H1 (cell line): ENCODE data around the gene PPIH. TPM values are rescaled to one million over a fixed set of nuclear protein-coding genes. Genes with fewer than 3 reads are reported as not detected.

ENCODE experiments used
- CTCF ChIA-PET: fragments of 300-600 bp; sonication (Branson Sonifier 250); formaldehyde crosslinking; loops from one replicate; lab custom pipeline; 2021; ENCODE audit not compliant: partially characterized antibody; lab: Charles Lee
- POLR2A ChIA-PET: fragments of 300-600 bp; sonication (Branson Sonifier 250); formaldehyde crosslinking; loops from one replicate; lab custom pipeline; 2021; ENCODE audit warnings: inconsistent platforms; ENCODE audit not compliant: partially characterized antibody; lab: Charles Lee
- DNase-seq, 2 experiments: peaks; one replicate each; pipeline versions ENCODE4 v3.0.0 to v3.0.0-alpha.2; 2010 to 2022; ENCODE audit warnings: low spot score in 2 of 2, low read depth in 1 of 2, mixed read lengths in 1 of 2
- FAIRE-seq: peaks from 2 replicates; lab custom pipeline; 2011; peaks lifted over from hg19 to GRCh38; lab: Jason Lieb, UNC
- H2AFZ ChIP-seq: 2 replicates; pipeline ENCODE4 v1.8.1; 2012; ENCODE audit warnings: low read length, inconsistent platforms
- H2AK5ac ChIP-seq: 2 replicates; pipeline ENCODE4 v1.6.1; 2013; ENCODE audit warnings: low read depth, low read length
- H2BK120ac ChIP-seq: replicated peaks from 2 replicates; pipeline ENCODE3; 2013; ENCODE audit warnings: low read depth, low read length, inconsistent platforms
- H2BK12ac ChIP-seq: 2 replicates; pipeline ENCODE4 v1.6.1; 2013; ENCODE audit warnings: low read depth, low read length
- H2BK15ac ChIP-seq: 2 replicates; pipeline ENCODE4 v1.6.1; 2013; ENCODE audit warnings: low read length
- H2BK20ac ChIP-seq: 2 replicates; pipeline ENCODE4 v1.6.1; 2013; ENCODE audit warnings: low read length
- H2BK5ac ChIP-seq: 2 replicates; pipeline ENCODE4 v1.6.1; 2013; ENCODE audit warnings: low read depth, low read length
- H3K14ac ChIP-seq: 2 replicates; pipeline ENCODE4 v1.6.1; 2013; ENCODE audit warnings: inconsistent platforms; ENCODE audit not compliant: insufficient read length
- H3K18ac ChIP-seq: 2 replicates; pipeline ENCODE4 v1.6.1; 2013; ENCODE audit warnings: low read length; ENCODE audit errors: extremely low read depth
- H3K23ac ChIP-seq: 2 replicates; pipeline ENCODE4 v1.6.1; 2013; ENCODE audit warnings: inconsistent platforms; ENCODE audit not compliant: insufficient read length
- H3K23me2 ChIP-seq: 2 replicates; pipeline ENCODE4 v1.6.1; 2013; ENCODE audit warnings: low read depth, low read length
- H3K27ac ChIP-seq: 2 replicates; pipeline ENCODE4 v1.6.1; 2011; ENCODE audit warnings: low read depth, low read length, inconsistent platforms
- H3K27me3 ChIP-seq, 4 experiments: replicated peaks in 1 of 4; 1 replicate in 1 of 4; 2 replicates in 3 of 4; pipeline versions ENCODE4 v1.6.1 to v1.8.1; 2011 to 2013; ENCODE audit warnings: low read length in 3 of 4, mild to moderate bottlenecking in 3 of 4, inconsistent platforms in 2 of 4, mixed read lengths in 2 of 4, moderate library complexity in 1 of 4; ENCODE audit not compliant: control insufficient read depth in 3 of 4, insufficient read depth in 3 of 4; ENCODE audit errors: extremely low read depth in 1 of 4
- H3K36me3 ChIP-seq, 4 experiments: 2 replicates each; pipeline versions ENCODE4 v1.6.1 to v1.8.1; 2011 to 2013; ENCODE audit warnings: mild to moderate bottlenecking in 4 of 4, low read length in 3 of 4, moderate library complexity in 2 of 4, control low read depth in 1 of 4, inconsistent platforms in 1 of 4; ENCODE audit not compliant: insufficient read depth in 4 of 4, control insufficient read depth in 2 of 4
- H3K4ac ChIP-seq: replicated peaks from 2 replicates; pipeline ENCODE3; 2013; ENCODE audit warnings: low read length, low read depth, mixed read lengths, inconsistent platforms; ENCODE audit not compliant: insufficient read length
- H3K4me1 ChIP-seq, 4 experiments: replicated peaks in 1 of 4; 1 replicate in 1 of 4; 2 replicates in 3 of 4; pipeline versions ENCODE4 v1.6.1 to v1.8.1; 2011 to 2013; ENCODE audit warnings: low read length in 3 of 4, inconsistent platforms in 2 of 4, mixed read lengths in 1 of 4; ENCODE audit not compliant: insufficient read depth in 4 of 4, control insufficient read depth in 3 of 4
- H3K4me2 ChIP-seq, 2 experiments: 2 replicates each; pipeline versions ENCODE4 v1.6.1 to v1.8.1; 2011 to 2013; ENCODE audit warnings: low read depth in 2 of 2, low read length in 2 of 2, control low read depth in 1 of 2, inconsistent platforms in 1 of 2, mild to moderate bottlenecking in 1 of 2; ENCODE audit not compliant: insufficient read depth in 1 of 2
- H3K4me3 ChIP-seq, 4 experiments: fragments of 200-600, 300-600 bp in 1 of 4; sonication (generic), shearing (Covaris generic), sonication (Bioruptor Twin) in 1 of 4; 2 replicates each; pipeline versions ENCODE4 v1.5.1 to v1.8.1; 2011 to 2016; ENCODE audit warnings: low read length in 4 of 4, low read depth in 3 of 4, control low read depth in 2 of 4, inconsistent platforms in 2 of 4, mild to moderate bottlenecking in 2 of 4, mixed read lengths in 1 of 4, moderate library complexity in 1 of 4; ENCODE audit not compliant: insufficient read depth in 2 of 4; ENCODE audit errors: extremely low read depth in 1 of 4
- H3K56ac ChIP-seq: replicated peaks from 2 replicates; pipeline ENCODE3; 2013; ENCODE audit warnings: low read depth, mild to moderate bottlenecking, mixed read lengths, low read length, inconsistent platforms; ENCODE audit not compliant: insufficient read length
- H3K79me1 ChIP-seq: 2 replicates; pipeline ENCODE4 v1.6.1; 2013; ENCODE audit warnings: low read depth, low read length, control low read depth
- H3K79me2 ChIP-seq, 2 experiments: 2 replicates each; pipeline versions ENCODE4 v1.6.1 to v1.8.1; 2012 to 2013; ENCODE audit warnings: low read length in 2 of 2, mild to moderate bottlenecking in 2 of 2, inconsistent platforms in 1 of 2; ENCODE audit not compliant: insufficient read depth in 2 of 2, control insufficient read depth in 1 of 2
- H3K9ac ChIP-seq, 4 experiments: replicated peaks in 1 of 4; 1 replicate in 1 of 4; 2 replicates in 3 of 4; pipeline versions ENCODE4 v1.6.1 to v1.8.1; 2011 to 2013; ENCODE audit warnings: low read depth in 3 of 4, low read length in 3 of 4, control low read depth in 2 of 4, mild to moderate bottlenecking in 2 of 4, moderate library complexity in 2 of 4, inconsistent platforms in 1 of 4; ENCODE audit errors: extremely low read depth in 1 of 4
- H3K9me3 ChIP-seq, 2 experiments: 2 replicates each; pipeline versions ENCODE4 v1.6.1 to v1.8.1; 2012 to 2013; ENCODE audit warnings: mild to moderate bottlenecking in 2 of 2, moderate library complexity in 2 of 2, control low read depth in 1 of 2, inconsistent platforms in 1 of 2, low read depth in 1 of 2, low read length in 1 of 2, mixed read lengths in 1 of 2; ENCODE audit not compliant: insufficient read depth in 2 of 2
- H4K20me1 ChIP-seq, 2 experiments: replicated peaks in 1 of 2; 2 replicates each; pipeline versions ENCODE3 to v1.8.1; 2011 to 2013; ENCODE audit warnings: inconsistent platforms in 2 of 2, low read length in 2 of 2, mild to moderate bottlenecking in 1 of 2; ENCODE audit not compliant: insufficient read depth in 2 of 2, control insufficient read depth in 1 of 2
- H4K5ac ChIP-seq: 2 replicates; pipeline ENCODE4 v1.6.1; 2013; ENCODE audit warnings: low read length, low read depth, mixed read lengths, inconsistent platforms; ENCODE audit not compliant: insufficient read length
- H4K8ac ChIP-seq: 2 replicates; pipeline ENCODE4 v1.8.0; 2013; ENCODE audit warnings: mild to moderate bottlenecking, moderate library complexity, low read length, inconsistent platforms; ENCODE audit not compliant: insufficient read depth; ENCODE audit errors: extremely low read depth
- H4K91ac ChIP-seq: replicated peaks from 2 replicates; pipeline ENCODE3; 2013; ENCODE audit warnings: low read length, mixed read lengths, inconsistent platforms; ENCODE audit not compliant: insufficient read length
- BACH1 ChIP-seq: IDR thresholded peaks from 2 replicates; pipeline ENCODE4 v1.6.1; 2012; ENCODE audit warnings: low read length, improper control_type of control experiment
- BCL11A ChIP-seq, 2 experiments: IDR thresholded peaks; one replicate each; pipeline ENCODE4 v1.6.1; 2011; ENCODE audit warnings: low read depth in 2 of 2, low read length in 2 of 2, mild to moderate bottlenecking in 2 of 2
- BRCA1 ChIP-seq: IDR thresholded peaks from 2 replicates; pipeline ENCODE4 v1.6.1; 2012; ENCODE audit warnings: low read depth, low read length, improper control_type of control experiment
- CTBP2 ChIP-seq: IDR thresholded peaks from 2 replicates; pipeline ENCODE4 v1.7.0; 2011; ENCODE audit warnings: borderline replicate concordance, mild to moderate bottlenecking, moderate library complexity, mixed read lengths, low read length; ENCODE audit not compliant: insufficient read depth, insufficient read length
- EGR1 ChIP-seq: IDR thresholded peaks from 2 replicates; pipeline ENCODE4 v1.6.1; 2011; ENCODE audit warnings: low read depth, low read length, borderline replicate concordance
- KDM4A ChIP-seq: IDR thresholded peaks from one replicate; pipeline ENCODE4 v1.7.1; 2012; ENCODE audit warnings: low read depth, mild to moderate bottlenecking, moderate library complexity, low read length, inconsistent platforms; ENCODE audit not compliant: severe bottlenecking
- PHF8 ChIP-seq: fragments of 200-600 bp; sonication (generic); conservative IDR thresholded peaks from 2 replicates; pipeline ENCODE4 v1.7.1; 2012; ENCODE audit warnings: low read depth, mild to moderate bottlenecking, inconsistent platforms, low read length, moderate library complexity
- POU5F1 ChIP-seq: IDR thresholded peaks from 2 replicates; pipeline ENCODE4 v1.6.1; 2011; ENCODE audit warnings: low read depth, mild to moderate bottlenecking, low read length, moderate library complexity
- SIX5 ChIP-seq: IDR thresholded peaks from 2 replicates; pipeline ENCODE4 v1.6.1; 2011; ENCODE audit warnings: mild to moderate bottlenecking, low read depth, low read length
- SP4 ChIP-seq: IDR thresholded peaks from 2 replicates; pipeline ENCODE4 v1.6.1; 2012; ENCODE audit warnings: low read length, inconsistent platforms
- SRF ChIP-seq: IDR thresholded peaks from 2 replicates; pipeline ENCODE4 v1.6.1; 2011; ENCODE audit warnings: mild to moderate bottlenecking, low read depth, low read length, moderate library complexity
- SUZ12 ChIP-seq: fragments of 200-600 bp; sonication (generic); IDR thresholded peaks from 2 replicates; pipeline ENCODE4 v1.6.1; 2012; ENCODE audit warnings: mild to moderate bottlenecking, inconsistent platforms, low read length, moderate library complexity, mixed read lengths
- TCF12 ChIP-seq: IDR thresholded peaks from 2 replicates; pipeline ENCODE4 v1.6.1; 2011; ENCODE audit warnings: low read depth, mild to moderate bottlenecking, low read length
- ZNF274 ChIP-seq: IDR thresholded peaks from 2 replicates; pipeline ENCODE4 v1.7.0; 2012; ENCODE audit warnings: low read length, borderline replicate concordance; ENCODE audit errors: extremely low read depth
- WGBS, 2 experiments: shearing (Covaris generic) in 1 of 2; methylation state at CpG; one replicate each; pipeline versions ENCODE4 v1.1.6 to v1.1.7; 2013 to 2015; ENCODE audit warnings: low lambda C conversion rate in 2 of 2, mixed read lengths in 2 of 2, inconsistent platforms in 1 of 2, low coverage in 1 of 2, missing lambda C conversion rate in 1 of 2; ENCODE audit not compliant: insufficient replicate concordance in 2 of 2, insufficient coverage in 1 of 2, insufficient read length in 1 of 2; ENCODE audit errors: extremely low coverage in 1 of 2, missing lambda C conversion rate in 1 of 2; 5-methylcytosine and 5-hydroxymethylcytosine counted together
- polyA plus RNA-seq, 7 experiments: library from polyadenylated mRNA; depleted of rRNA in 3 of 7; stranded (reverse) in 5 of 7; unstranded in 2 of 7; fragments of >200 nt in 5 of 7; fragments of 200-250 nt in 2 of 7; gene quantifications; 1 replicate in 5 of 7; 2 replicates in 1 of 7; 4 replicates in 1 of 7; pipeline versions ENCODE4 v1.2.1 to v1.2.3, GENCODE V29; 2011 to 2013; ENCODE audit warnings: missing spikeins in 2 of 7, mixed read lengths in 2 of 7
- total RNA-seq: library from RNA; stranded (reverse); fragmentation: NEBNext Ultra II Directional; extraction: Animal tissue kit (Norgen Biotek cat#: 25700); gene quantifications from 2 replicates; pipeline ENCODE4 v1.2.1, GENCODE V29; 2021

The PPIH gene
- total and polyA plus RNA-seq, 2 of the 8 experiments (the other 6 are each of a cell fraction or from before 2014, with no cell fraction given): 78.1 to 91.5 TPM

GRCh38 chr1:42658877-42659337 is 684 bp downstream of the PPIH start:
- Histone ChIP-seq H4K8ac (no peak overlapping the region), H3K4ac (no peak overlapping the region), H2AFZ (peak overlapping the region; percentile 92), H2BK5ac (peak overlapping the region; percentile 63; the same call in 1 of the 2 replicates), H3K4me1 (peaks cover 0 to 5% (median 3%) of the 10 kb centered on the region in 4 experiments; a peak in 4 of 7 replicates), H3K27me3 (no peaks in the 10 kb centered on the region), H2BK12ac (no peak overlapping the region), H3K79me1 (peaks cover 9% of the 10 kb centered on the region; the same call in 1 of the 2 replicates), H3K14ac (no peak overlapping the region), H4K5ac (no peak overlapping the region), H3K4me3 (peak overlapping the region; percentile 87 to 98 (median 92)), H2AK5ac (no peak overlapping the region), H4K91ac (no peak overlapping the region), H3K23me2 (peaks cover 10% of the 10 kb centered on the region), H2BK120ac (no peak overlapping the region), H3K36me3 (peaks cover 3 to 27% (median 9%) of the 10 kb centered on the region in 4 experiments; a peak in 5 of 8 replicates), H4K20me1 (peaks cover 0 to 5% of the 10 kb centered on the region in 2 experiments), H3K27ac (peak overlapping the region; percentile 60), H3K79me2 (peaks cover 0 to 31% of the 10 kb centered on the region in 2 experiments; a peak in 2 of 4 replicates), H3K4me2 (peak overlapping the region; percentile 95 to 96), H3K23ac (no peak overlapping the region), H3K18ac (peak overlapping the region; percentile 52; the same call in 1 of the 2 replicates), H3K9me3 (no peaks in the 10 kb centered on the region), H2BK15ac (no peak overlapping the region), H3K9ac (peak overlapping the region; percentile 58 to 83 (median 77)), H2BK20ac (no peak overlapping the region), H3K56ac (no peak overlapping the region)
- 10% methylated on average over 20 of the region's 20 CpGs; no CpG with 5 or more reads in 1 of the 2 experiments for WGBS, 2 experiments
- CTCF ChIA-PET: interaction anchor here (0.6 to 1.4 kb wide), 3 partner anchors 12 to 81 kb away, joined by 3 to 4 read pairs (median 3); no protein-coding TSS in a partner anchor
- POLR2A ChIA-PET: interaction anchor here (0.6 to 2.5 kb wide), 6 partner anchors 12 to 187 kb away, joined by 4 to 33 read pairs (median 5); partner anchors contain the start of genes YBX1 and ZNF691
- DNase-seq (no peak), FAIRE-seq (no peak)
- no peak for TF ChIP-seq ZNF274
- TF ChIP-seq PHF8: no peak
- no peak for TF ChIP-seq SIX5
- no peak for TF ChIP-seq POU5F1
- no peak for TF ChIP-seq EGR1
- no peak for TF ChIP-seq SUZ12
- no peak for TF ChIP-seq BCL11A (IDR thresholded peaks at IDR 0.05; ENCODE audit: low read depth in 2 of 2, low read length in 2 of 2)
- TF ChIP-seq BRCA1: no peak
- no peak for TF ChIP-seq SP4
- no peak for TF ChIP-seq TCF12
- no peak for TF ChIP-seq SRF
- no peak for TF ChIP-seq BACH1
- no peak for TF ChIP-seq KDM4A
- no peak for TF ChIP-seq CTBP2
